Measurements from ENCODE around the gene GALNT6. TPM values are rescaled to one million over a fixed set of nuclear protein-coding genes. Genes with fewer than 3 reads are reported as not detected.
A peak's percentile ranks its signal among the peaks of the same experiment; 100 is the strongest.
"Not testable (repeated sequence)": the region's sequence is repeated elsewhere in the genome, so short reads cannot be mapped to it uniquely, and the experiment has no call there.

The GALNT6 gene
- total RNA-seq, 1 donor from 2014 or later, result 6.3 TPM

DNA sequence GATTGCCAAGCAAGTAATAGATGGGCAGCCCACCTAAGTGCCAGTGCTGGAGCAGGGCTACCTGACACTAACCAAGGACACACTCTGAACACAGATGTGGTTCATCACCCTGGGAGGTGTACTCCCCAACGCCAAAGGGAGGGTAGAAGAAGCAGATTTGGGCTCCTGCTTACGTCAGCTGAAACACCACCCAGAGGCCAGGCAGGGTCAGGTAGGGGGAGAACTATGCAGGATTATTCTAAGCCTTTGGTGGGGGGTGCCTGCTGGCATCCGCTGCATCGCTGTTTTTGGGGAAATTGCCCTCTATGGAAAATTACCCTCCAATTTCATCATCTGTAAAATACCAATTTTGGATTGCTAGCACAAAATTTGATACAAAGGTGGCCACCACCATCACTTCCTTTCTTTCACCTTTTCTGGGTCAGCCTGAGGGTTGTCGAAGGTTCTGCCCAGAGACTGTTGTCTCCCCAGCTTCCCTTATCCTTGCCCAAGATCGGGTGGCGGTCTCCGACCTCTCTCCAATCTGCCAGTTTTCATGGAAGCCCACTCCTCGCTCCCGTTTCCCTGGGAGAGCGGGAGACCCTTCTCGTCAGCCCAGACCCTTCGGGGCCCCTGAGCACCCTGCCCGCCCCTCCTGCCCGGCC lies 67.8 kb downstream of the GALNT6 start:
- DNase-seq (ENCODE audit: low spot score), result no peak

DNA sequence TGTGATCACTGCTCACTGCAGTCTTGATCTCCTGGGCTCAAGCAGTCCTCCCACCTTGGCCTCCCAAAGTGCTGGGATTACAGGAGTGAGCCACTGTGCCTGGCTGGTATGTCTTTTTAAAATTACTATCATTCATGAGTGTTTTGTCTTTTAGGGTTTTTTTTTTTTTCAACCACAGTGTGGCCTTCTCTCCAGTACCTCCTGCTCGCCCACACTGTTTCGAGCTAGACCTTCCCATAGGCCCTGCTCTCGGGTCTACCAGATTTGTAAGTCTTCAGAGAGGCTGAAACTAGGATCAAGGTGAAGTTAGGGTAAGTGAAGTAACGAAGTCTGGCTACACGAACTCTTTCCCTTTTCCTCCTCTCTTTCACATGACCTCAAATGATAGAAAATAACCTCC lies 68.8 kb downstream of the GALNT6 start:
- no peak for DNase-seq (ENCODE audit: low spot score)

DNA sequence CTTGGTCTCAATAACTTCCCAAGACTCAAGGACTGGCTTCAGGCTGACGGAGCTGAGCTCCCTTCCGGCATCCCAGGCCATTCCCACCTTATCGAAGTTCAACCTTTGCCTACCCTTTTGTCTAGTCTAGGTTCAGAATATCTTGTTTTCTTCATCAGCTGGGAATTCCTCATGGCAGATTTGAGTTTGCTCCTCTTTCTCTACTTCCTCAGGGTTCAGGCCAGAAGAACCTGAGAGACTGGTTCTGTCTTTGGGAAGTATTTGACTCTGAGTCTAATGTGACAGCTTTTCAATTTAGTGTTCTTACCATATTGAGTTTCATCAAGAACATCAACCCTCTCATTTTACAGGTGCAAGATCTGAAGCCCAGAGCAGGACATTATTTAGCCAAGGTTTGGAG lies 69.3 kb downstream of the GALNT6 start:
- no peak for DNase-seq (ENCODE audit: low spot score)

DNA sequence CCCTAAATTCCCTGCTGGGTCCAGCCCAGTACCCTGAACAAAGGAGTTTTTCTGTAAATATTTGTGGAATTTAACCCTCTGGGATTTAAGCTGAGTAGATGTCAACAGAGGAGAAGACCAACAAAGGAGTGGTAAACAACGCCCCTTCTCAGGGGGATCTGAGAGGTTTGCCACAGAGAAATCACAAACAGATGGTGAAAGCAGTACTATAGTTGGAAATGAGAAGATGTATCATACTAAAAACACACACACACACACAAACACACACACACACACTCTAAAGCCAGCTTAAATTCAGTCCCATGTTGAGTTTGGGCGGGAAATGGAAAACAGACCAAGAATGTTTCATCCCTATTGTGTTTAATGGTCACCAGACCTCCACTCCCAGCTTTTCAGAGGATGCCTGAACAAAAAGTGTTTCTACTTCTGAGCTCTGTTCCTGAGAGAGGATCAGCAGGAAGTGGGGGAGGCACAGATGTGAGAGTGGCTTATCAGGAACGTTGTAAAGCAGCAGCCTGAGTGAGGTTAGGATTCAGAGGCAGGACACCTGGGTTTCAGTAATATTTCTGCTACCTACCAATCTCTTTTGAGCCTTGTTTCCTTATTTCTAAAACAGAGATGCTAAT lies 70.4 kb downstream of the GALNT6 start:
- peak; percentile 27 for DNase-seq (ENCODE audit: low spot score)

DNA sequence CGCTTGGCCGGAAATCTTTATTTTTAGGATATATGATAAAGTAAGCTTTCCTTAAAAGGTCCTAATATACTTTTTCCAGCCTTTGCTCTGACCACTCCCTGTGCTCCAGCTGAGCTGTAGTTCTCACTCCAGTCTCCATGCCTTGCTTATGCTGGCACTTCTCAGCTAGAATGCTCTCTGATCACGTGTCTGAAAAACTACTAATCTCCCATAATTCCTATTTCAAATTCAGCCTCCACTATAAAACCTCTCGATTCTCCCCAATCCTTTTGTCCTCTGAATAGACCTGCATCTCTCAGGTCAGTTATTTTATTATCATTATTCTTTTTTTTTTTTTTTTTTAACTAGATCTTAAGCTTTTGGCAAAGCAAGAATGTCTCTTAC lies 70.9 kb downstream of the GALNT6 start:
- DNase-seq (ENCODE audit: low spot score), result no peak

DNA sequence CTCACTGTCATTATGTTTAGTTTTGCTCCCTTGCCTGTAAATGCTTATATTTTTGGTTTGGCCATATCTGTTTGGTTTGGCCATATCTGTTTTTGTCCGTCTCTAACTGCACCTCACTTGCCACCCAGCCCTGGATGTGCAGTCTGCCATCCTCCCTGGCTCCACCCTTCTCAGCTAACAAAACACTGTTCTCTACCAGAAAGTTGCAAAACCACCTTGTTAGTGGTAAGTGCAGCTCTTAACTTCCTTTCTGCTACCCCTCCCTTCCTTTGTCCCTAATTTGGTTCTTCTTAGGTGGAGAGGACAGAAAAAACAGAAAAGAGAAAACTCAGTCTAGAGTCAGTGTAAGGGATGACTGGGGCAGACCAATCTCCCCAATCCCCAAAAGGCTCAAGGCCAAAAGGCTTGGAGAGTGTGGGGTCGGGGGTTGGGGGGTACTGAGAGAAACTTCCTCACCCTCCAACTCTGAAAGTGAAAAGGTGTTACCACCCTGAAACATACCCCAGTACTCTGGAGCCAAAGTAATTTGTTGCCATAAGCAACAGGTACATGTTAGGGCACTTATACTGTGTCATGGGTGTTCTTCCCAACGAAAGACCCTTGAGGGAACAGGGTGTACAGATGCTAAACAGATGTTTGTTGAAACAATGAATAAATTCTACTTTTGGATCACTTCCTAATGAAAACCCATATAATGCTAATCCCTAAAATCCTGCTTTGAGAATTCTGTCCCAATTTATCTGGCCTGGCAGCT lies 72.2 kb downstream of the GALNT6 start:
- no peak for DNase-seq (ENCODE audit: low spot score)

DNA sequence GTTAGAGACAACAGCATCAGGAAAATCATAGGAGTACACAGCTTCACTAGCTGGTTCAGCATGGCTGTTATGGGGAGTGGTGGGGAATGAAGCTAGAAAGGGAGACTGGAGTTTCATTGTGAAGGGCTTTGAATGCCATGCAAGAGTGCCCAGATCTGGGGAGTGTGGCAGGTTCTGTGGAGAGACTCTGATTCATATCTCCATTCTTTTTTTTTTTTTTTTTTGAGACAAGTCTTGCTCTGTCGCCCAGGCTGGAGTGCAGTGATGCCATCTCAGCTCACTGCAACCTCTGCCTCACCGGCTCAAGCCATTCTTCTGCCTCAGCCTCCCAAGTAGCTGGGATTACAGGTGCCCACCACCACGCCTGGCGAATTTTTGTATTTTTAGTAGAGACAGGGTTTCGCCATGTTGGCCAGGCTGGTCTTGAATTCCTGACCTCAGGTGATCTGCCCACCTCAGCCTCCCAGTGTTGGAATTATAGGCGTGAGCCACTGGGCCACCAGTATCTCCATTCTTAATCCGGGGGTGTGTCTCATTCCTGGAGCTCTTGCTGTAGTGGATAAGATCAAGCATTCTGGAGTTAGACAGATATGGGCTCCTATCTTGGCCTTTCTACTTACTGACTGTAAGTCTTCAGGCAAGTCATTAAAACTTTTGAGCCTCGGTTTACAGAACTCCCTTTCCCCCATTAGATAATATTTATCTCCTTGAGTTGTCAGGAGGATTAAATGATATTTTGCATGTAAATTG lies 73.0 kb downstream of the GALNT6 start:
- not testable (repeated sequence) for DNase-seq (ENCODE audit: low spot score)

DNA sequence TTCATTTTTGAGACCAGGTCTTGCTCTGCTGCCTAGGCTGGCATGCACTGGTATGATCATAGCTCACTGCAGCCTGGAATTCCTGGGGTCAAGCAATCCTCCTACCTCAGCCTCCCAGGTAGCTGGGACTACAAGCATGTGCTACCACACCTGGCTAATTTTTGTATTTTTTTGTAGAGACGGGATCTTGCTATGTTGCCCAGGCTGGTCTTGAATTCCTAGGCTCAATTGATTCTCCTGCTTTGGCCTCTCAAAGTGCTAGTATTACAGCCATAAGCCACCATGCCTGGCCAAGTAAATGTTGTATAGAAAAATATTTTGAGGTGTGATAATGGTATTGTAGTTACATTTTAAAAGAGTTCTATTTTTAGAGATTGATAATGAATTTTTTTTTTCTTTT lies 79.8 kb downstream of the GALNT6 start:
- no peak for DNase-seq (ENCODE audit: low spot score)

DNA sequence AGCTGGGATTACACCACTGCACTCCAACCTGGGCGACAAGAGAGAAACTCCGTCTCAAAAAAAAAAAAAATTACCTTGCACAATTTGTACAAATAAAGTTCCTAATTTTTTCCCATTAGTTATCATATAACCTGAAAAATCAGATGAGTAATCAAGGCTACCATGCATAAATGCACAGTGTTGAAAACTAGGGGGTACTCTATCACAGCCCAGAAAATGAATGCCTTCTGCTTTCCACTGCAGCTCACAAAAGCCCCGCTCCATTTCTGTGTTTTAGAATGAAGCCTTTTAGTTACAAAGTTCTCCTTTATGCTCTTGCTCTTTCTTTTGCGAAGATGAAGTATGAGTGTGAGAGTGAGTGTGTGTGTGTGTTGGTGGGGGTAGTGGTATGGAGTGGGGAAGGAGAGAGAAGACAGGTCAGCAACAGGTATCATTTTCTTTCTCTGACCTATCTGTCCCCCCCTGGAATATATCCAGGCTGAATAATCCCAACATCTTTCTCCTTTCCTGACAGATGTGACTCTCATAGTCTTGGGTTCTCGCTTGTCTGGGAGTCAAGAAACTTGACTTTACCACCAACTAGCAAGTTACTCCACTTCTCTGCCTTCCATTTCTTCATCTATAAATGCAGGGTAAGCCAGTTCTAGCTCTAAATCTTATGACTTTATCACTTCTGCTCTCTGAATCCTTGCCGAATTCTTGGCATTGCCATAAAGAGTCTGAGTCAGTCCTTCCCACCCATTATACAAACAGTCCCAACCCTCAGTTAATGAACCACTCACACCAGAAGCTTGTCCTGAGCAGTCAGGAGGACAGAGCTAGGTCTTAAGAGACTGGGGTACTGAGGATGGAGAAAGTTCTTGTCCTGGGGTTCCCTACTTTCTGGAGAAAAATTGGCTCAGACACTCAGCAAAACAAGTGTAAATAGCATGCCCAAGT lies 83.3 kb downstream of the GALNT6 start:
- peak; percentile 54 for DNase-seq (ENCODE audit: low spot score)

DNA sequence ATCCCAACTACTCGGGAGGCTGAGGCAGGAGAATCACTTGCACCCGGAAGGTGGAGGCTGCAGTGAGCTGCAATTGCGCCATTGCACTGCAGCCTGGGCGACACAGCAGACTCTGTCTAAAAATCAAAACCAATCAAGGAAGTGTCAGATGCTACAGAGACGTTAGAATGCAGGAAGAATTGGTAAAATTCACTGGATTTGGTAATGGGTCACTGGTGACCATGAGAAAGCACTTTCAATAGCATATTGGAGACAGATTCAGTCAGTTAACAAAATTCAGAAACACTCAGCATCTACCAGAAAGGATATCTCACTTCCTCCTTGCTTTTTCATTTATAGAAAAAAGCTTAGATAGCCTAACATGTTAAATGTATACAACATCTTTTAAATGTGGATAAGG lies 84.7 kb downstream of the GALNT6 start:
- no peak for DNase-seq (ENCODE audit: low spot score)

Other genes starting within 250 kb of the GALNT6 start
- gene TFCP2, start 218.3 kb downstream of the GALNT6 start, total RNA-seq (ENCODE audit: insufficient read depth, low replicate concordance), result 10.6 TPM
- 7.2 TPM for gene POU6F1, start 173.3 kb downstream of the GALNT6 start, total RNA-seq (ENCODE audit: insufficient read depth, low replicate concordance)
- 51.0 TPM for gene DAZAP2, start 152.6 kb downstream of the GALNT6 start, total RNA-seq (ENCODE audit: insufficient read depth, low replicate concordance)
- gene SMAGP, start 121.0 kb downstream of the GALNT6 start, total RNA-seq (ENCODE audit: insufficient read depth, low replicate concordance), result 3.1 TPM
- gene BIN2, start 67.2 kb downstream of the GALNT6 start, total RNA-seq (ENCODE audit: insufficient read depth, low replicate concordance), result 4.6 TPM
- not detected for gene CELA1, start 44.7 kb downstream of the GALNT6 start, total RNA-seq (ENCODE audit: insufficient read depth, low replicate concordance)
- 2.6 TPM for gene SLC4A8, start 33.4 kb upstream of the GALNT6 start, total RNA-seq (ENCODE audit: insufficient read depth, low replicate concordance)
- gene SCN8A, start 199.8 kb upstream of the GALNT6 start, total RNA-seq (ENCODE audit: insufficient read depth, low replicate concordance), result 6.0 TPM

All from umbilical cord (tissue), 2 donors.